ENCODE results near the gene FTH1.

Gene FTH1

DNA sequence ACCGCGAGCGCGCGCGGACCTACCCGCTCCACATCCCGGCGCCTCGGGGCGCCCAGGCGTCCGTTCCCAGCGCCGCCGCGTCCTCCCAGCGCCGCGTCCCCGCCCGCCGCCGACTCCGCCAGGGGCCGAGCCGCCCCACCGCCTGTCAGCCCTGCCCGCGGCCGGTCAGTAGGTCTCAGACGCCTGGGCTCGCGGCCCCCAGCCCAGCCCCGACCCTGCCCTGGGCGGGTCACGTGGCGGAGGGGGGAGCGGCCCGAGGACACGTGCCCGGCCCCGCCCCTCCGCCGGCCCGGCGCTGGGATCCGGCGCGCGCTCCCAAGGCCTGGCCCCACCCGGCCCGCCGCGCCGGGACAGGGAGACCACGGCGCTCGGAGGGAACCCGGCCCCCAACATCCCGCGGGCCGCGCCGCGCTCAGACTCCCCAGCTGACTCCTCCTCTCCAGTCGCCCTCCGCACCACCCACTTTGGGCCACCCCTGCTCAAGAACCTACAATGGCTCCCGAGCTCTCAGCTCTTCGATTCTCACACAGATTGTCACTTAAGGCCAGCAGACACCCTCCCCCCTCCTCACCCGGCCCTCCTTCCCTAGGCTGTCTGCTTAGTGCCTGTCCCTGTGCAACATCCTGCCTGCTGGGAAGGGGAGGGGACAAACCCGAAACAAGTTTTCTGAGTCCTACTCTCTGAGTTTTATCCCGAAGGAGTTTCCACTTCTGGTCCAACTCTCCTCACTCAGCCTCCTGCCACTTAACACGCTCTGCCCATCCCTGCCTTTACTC, 49.9 kb downstream of the FTH1 start, which contains the start of gene RAB3IL1:
Gene RAB3IL1, minus strand, starts transcription at position 233 of the 776 bp plus-strand sequence. Its CDS starts 199 bp downstream, at position 34.
- DNase-seq (ENCODE audit: low read depth in 1 of 2, low spot score in 1 of 2): no peak

DNA sequence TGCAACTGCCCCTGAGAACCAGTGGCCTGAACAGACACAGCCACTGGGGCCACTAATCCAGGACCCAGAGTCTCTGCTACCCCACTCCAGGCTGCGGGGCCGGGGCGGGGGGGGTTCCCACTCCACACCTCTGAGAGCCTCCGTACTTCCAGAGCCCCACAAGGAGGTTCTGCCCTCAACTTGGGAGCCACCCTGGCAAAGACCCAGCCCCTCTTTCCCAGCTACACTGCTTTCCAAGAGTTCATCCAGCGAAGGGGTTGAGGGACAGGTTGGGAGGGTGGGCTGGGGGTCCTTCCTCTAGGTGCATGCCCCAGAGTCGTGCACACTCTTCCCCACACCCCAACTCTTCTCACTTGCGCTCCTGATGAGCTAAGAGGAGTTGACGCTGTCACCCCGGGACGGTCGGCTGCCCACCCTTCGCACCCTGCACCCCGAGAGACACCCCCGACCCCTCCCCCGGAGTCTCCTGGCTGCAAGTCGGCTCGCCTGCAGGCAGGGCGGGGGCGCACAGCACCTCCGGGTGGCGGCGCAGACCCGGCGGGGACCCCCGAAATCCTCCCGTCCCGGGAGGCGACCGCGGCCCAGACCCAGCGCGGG, 50.6 kb downstream of the FTH1 start:
- DNase-seq (ENCODE audit: low read depth in 1 of 2, low spot score in 1 of 2): no peak

DNA sequence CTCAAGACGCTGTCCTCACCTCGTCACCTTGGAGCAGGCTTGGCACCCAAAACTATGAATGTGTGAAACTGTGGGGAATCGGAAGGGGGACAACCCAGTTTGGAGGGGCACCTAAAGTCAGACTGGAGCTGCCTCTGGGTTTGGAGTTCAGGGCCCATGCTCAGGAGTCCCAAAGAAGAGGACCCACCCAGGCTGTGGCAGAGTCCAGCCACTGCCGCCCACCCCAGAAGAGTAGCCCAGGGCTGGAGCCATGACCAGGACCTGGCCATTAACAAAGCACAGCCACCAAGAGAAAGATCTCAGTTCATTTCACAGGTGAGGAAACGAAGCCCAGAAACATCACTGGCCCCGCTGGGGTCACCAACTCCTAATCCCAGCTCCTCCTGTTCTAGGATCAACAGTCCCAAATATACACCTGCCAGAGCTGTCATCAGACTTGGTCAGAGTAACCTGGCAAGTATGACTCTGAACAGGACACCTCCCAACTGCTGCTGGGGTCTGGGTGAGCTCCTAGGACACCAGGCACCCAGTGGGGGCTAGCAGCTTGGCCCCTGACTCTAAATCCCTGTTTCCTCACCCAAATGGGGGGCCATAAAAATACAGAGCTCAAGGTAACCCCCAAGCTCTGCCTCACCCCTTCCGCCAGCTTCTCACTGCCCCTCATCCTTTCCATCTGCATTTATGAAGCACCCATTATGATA, 52.8 kb downstream of the FTH1 start:
- DNase-seq (ENCODE audit: low read depth in 1 of 2, low spot score in 1 of 2): no peak
